ENCODE results near the gene LIMCH1.

DNA sequence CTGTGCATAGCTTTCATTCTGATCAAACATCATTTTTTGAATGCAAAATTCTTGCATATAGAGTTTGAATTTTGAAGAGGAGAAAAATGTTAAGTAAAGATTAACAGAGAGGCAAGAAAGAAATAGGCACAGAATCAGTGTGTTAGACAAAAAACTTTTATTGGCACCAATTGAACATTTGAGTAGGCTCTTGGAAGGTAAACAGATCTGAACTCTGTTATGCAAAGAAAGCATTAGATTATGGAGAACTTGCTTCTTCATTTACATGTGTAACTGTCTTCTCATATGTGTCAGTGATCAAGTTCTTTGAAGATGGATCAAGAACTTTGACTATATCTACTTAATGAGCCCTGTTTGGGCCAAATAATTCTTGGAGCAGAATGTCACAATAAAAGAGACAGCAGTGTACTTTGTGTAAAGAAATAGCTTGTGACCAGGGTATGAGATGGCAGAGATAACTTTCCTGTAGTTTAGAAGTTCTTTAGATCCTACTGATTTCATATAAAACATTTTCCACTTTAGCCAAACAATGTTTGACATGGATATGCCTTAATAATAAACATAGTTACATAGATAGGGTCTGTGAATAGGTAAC lies 61.3 kb downstream of the LIMCH1 start:
- TF ChIP-seq GATA2 (IDR thresholded peaks at IDR 0.05; ENCODE audit: low read depth, low read length) (no peak), GATA3 (IDR thresholded peaks at IDR 0.05; ENCODE audit: low read depth, low read length) (no peak)

Measured in SH-SY5Y (cell line).